ENCODE measurements around the gene CLIC4. TPM values are rescaled to one million over a fixed set of nuclear protein-coding genes. Genes with fewer than 3 reads are reported as not detected.
"Not testable (repeated sequence)": the region's sequence is repeated elsewhere in the genome, so short reads cannot be mapped to it uniquely, and the experiment has no call there.

CLIC4 gene
- total RNA-seq, 2 donors from 2014 or later = 236 to 265 TPM

DNA sequence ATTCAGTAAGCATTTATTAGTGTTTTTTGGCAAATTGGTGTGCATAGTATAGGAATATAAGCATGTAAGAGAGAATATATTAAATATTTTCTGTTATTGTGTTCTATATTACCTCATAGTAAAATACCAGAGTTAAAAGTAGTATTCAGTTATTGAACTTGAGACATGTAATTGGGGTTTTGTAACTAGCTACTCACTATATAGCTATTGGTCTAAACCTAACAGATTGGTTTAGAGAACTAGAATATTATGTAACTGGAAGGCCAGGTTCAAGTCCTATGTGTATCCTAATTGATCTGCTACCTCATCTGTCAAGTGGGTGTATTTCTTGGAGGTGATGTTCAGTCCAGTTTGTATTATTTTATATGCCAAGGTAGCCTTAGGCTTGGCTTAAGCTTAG lies 26.3 kb downstream of the CLIC4 start:
- H3K4me3 ChIP-seq = no peak overlapping the region
- peaks cover 0 to 60% of the 10 kb centered on the region in 2 donors for H3K4me1 ChIP-seq
- DNase-seq (ENCODE audit: low spot score) = no peak
- peak overlapping the region; percentile 83 to 86 for H3K27ac ChIP-seq
- H3K36me3 ChIP-seq = no peaks in the 10 kb centered on the region
- TF ChIP-seq, protein P1, sequence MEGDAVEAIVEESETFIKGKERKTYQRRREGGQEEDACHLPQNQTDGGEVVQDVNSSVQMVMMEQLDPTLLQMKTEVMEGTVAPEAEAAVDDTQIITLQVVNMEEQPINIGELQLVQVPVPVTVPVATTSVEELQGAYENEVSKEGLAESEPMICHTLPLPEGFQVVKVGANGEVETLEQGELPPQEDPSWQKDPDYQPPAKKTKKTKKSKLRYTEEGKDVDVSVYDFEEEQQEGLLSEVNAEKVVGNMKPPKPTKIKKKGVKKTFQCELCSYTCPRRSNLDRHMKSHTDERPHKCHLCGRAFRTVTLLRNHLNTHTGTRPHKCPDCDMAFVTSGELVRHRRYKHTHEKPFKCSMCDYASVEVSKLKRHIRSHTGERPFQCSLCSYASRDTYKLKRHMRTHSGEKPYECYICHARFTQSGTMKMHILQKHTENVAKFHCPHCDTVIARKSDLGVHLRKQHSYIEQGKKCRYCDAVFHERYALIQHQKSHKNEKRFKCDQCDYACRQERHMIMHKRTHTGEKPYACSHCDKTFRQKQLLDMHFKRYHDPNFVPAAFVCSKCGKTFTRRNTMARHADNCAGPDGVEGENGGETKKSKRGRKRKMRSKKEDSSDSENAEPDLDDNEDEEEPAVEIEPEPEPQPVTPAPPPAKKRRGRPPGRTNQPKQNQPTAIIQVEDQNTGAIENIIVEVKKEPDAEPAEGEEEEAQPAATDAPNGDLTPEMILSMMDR (IDR thresholded peaks at IDR 0.05) = no peak
- no peaks in the 10 kb centered on the region for H3K27me3 ChIP-seq
- no peaks in the 10 kb centered on the region for H3K9me3 ChIP-seq

DNA sequence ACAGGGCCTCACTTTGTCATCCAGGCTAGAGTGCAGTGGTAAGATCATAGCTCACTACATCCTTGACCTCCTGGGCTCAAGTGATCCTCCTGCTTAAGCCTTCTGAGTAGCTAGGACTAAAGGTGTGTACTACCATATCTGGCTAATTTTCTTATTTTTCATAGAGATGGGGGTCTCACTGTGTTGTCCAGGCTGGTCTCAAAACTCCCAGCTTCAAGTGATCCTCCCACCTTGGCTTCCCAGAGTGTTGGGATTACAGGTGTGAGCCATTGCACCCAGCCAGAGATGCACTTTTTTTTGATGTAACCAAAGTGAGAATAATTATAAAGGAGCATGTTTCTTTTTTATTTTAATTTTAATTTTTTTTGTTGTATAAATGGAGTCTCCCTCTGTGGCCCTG lies 28.4 kb downstream of the CLIC4 start:
- no peaks in the 10 kb centered on the region for H3K9me3 ChIP-seq
- H3K4me3 ChIP-seq = no peak overlapping the region
- no peak for DNase-seq (ENCODE audit: low spot score)
- no peaks in the 10 kb centered on the region for H3K36me3 ChIP-seq
- H3K27ac ChIP-seq = no peak overlapping the region
- H3K4me1 ChIP-seq = peaks cover 0 to 67% of the 10 kb centered on the region in 2 donors
- TF ChIP-seq, protein P1 (IDR thresholded peaks at IDR 0.05) = no peak
- no peaks in the 10 kb centered on the region for H3K27me3 ChIP-seq

DNA sequence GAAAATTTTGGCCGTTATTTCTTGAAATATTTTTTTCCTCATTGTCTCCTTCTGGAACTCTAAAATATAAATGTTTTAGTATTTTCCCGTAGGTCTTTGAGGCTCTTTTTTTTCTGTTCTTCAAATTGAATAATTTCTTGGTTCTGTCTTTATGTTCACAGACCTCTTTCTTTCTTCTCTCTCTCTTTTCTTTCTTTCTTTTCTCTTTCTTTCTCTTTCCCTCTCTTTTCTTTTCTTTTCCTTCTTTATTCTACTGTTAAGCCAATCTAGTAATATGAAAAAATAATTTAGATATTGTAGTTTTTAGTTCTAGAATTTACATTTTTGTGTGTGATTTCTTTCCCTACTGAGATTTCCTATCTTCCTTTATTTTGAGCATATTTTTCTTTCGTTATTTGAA lies 30.1 kb downstream of the CLIC4 start:
- Histone ChIP-seq H3K27ac (no peak overlapping the region), H3K4me1 (peaks cover 0 to 63% of the 10 kb centered on the region in 2 donors), H3K36me3 (no peaks in the 10 kb centered on the region), H3K4me3 (no peak overlapping the region), H3K9me3 (no peaks in the 10 kb centered on the region), H3K27me3 (no peaks in the 10 kb centered on the region)
- no peak for DNase-seq (ENCODE audit: low spot score)
- TF ChIP-seq, protein P1 (IDR thresholded peaks at IDR 0.05) = no peak

DNA sequence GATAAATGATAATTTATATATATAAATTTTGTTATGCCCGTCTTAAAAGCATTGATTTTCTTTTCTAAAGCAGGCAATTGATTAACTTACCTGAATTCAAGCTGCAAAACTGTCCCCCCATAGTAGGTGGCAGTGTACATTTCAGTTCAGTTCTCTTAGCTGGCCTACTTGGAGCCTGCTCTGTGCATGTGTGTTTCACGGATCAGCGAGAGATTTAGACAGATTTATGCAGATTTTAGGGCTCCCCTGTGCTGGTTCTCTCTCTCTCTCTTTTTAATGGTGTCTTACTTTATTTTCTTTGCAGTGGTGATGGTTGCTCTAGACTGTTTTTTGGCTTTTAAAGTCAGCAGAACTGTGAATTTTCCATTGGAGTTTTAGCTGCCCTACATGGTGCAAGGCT lies 30.7 kb downstream of the CLIC4 start:
- no peak for DNase-seq (ENCODE audit: low spot score)
- no peak overlapping the region for H3K27ac ChIP-seq
- no peaks in the 10 kb centered on the region for H3K27me3 ChIP-seq
- H3K4me1 ChIP-seq = peaks cover 0 to 57% of the 10 kb centered on the region in 2 donors
- H3K4me3 ChIP-seq = no peak overlapping the region
- no peaks in the 10 kb centered on the region for H3K9me3 ChIP-seq
- no peaks in the 10 kb centered on the region for H3K36me3 ChIP-seq
- TF ChIP-seq, protein P1 (IDR thresholded peaks at IDR 0.05) = no peak

DNA sequence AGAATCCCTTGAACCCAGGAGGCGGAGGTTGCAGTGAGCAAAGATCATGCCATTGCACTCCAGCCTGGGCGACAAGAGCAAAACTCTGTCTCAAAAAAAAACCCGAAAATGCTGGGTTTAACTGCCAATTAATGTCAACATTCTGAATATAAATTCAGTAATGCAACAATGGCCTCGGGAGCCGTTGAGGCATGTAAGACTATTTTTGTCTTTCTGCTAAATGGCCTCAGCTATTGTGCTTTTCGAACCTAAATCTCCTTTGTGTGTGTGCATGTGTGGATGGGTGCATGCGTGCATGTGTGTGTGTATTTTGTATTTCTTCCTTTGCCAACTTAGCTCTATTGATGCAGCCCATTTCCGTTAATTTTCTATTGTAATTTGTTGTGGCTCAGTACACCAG lies 31.6 kb downstream of the CLIC4 start:
- Histone ChIP-seq H3K9me3 (no peaks in the 10 kb centered on the region), H3K4me1 (peaks cover 0 to 48% of the 10 kb centered on the region in 2 donors), H3K27me3 (no peaks in the 10 kb centered on the region), H3K4me3 (no peak overlapping the region), H3K27ac (no peak overlapping the region), H3K36me3 (no peaks in the 10 kb centered on the region)
- TF ChIP-seq, protein P1 (IDR thresholded peaks at IDR 0.05) = no peak
- no peak for DNase-seq (ENCODE audit: low spot score)

DNA sequence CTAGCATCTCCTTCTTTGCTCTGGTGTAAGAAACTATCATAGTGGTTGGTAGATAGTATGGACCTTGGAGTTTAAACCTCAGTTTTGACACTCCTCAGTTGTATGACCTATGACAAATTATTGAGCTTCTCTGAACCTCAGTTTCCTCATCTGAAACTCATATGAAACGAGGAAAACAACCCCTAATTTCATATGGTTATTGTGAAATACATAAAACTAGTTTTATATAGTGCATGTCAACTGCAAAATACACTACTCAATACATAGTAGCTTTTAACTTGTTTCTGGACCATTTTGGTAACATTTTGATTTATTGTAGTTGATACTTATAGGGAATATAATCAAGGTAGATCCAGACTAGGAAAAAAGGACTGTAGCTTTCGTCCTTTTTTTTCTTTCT lies 32.9 kb downstream of the CLIC4 start:
- H3K36me3 ChIP-seq = no peaks in the 10 kb centered on the region
- H3K4me3 ChIP-seq = no peak overlapping the region
- TF ChIP-seq, protein P1 (IDR thresholded peaks at IDR 0.05) = no peak
- peaks cover 0 to 38% of the 10 kb centered on the region in 2 donors for H3K4me1 ChIP-seq
- DNase-seq (ENCODE audit: low spot score) = no peak
- no peaks in the 10 kb centered on the region for H3K9me3 ChIP-seq
- no peaks in the 10 kb centered on the region for H3K27me3 ChIP-seq
- H3K27ac ChIP-seq = no peak overlapping the region

DNA sequence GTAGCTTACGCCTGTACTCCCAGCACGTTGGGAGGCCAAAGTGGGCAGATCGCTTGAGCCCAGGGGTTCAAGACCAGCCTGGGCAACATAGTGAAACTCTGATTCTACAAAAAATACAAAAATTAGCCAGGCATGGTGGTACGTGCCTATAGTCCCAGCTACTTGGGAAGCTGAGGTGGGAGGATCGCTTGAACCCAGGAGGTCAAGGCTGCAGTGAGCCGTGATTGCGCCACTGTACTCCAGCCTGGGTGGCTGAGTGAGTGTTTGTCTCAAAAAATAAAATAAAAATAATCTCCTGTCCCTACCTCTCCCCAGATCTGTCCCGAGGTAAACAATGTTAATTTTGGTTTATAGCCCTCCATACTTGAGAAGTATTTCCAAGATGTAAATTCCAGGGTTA lies 34.0 kb downstream of the CLIC4 start:
- not testable (repeated sequence) for DNase-seq (ENCODE audit: low spot score); H3K36me3 ChIP-seq; H3K4me3 ChIP-seq; H3K9me3 ChIP-seq; H3K27me3 ChIP-seq; H3K27ac ChIP-seq
- H3K4me1 ChIP-seq = peaks cover 0 to 37% of the 10 kb centered on the region in 2 donors

All from right atrium auricular region (tissue), 2 donors.